HEK293 (cell line): ENCODE results near the gene CHGA.

Experiments used
- IKZF3 ChIP-seq: fragments of 450-650 bp; IDR thresholded peaks from 2 replicates; pipeline ENCODE4 v1.5.0; 2018; ENCODE audit warnings: missing biosample characterization, mild to moderate bottlenecking, missing genetic modification characterization, moderate library complexity
- MEIS1 ChIP-seq: sonication (generic); formaldehyde crosslinking; IDR thresholded peaks from 2 replicates; pipeline ENCODE4 v1.8.1; 2022; ENCODE audit warnings: missing genetic modification reagents, mild to moderate bottlenecking, borderline replicate concordance
- REPIN1 ChIP-seq: fragments of 450-650 bp; formaldehyde crosslinking; IDR thresholded peaks from 2 replicates; pipeline ENCODE4 v1.5.1; 2017; ENCODE audit warnings: missing biosample characterization, missing genetic modification characterization, low read depth
- ZBTB8A ChIP-seq: fragments of 450-650 bp; formaldehyde crosslinking; IDR thresholded peaks from 2 replicates; pipeline ENCODE4 v1.5.1; 2016; ENCODE audit warnings: missing biosample characterization, missing genetic modification characterization
- ZNF394 ChIP-seq: fragments of 450-650 bp; formaldehyde crosslinking; IDR thresholded peaks from 2 replicates; pipeline ENCODE4 v1.5.1; 2016; ENCODE audit warnings: missing biosample characterization, missing genetic modification characterization, mild to moderate bottlenecking, moderate library complexity, borderline replicate concordance
- ZNF623 ChIP-seq: fragments of 450-650 bp; formaldehyde crosslinking; IDR thresholded peaks from 2 replicates; pipeline ENCODE4 v1.5.1; 2016; ENCODE audit warnings: missing biosample characterization, missing genetic modification characterization
- ZNF639 ChIP-seq: fragments of 450-650 bp; formaldehyde crosslinking; IDR thresholded peaks from 2 replicates; pipeline ENCODE4 v1.5.1; 2016; ENCODE audit warnings: missing biosample characterization, missing genetic modification characterization
- ZNF701 ChIP-seq: fragments of 450-650 bp; formaldehyde crosslinking; IDR thresholded peaks from 2 replicates; pipeline ENCODE4 v1.5.1; 2016; ENCODE audit warnings: missing biosample characterization, missing genetic modification characterization
- ZSCAN16 ChIP-seq: fragments of 450-650 bp; formaldehyde crosslinking; IDR thresholded peaks from 2 replicates; pipeline ENCODE4 v1.5.1; 2016; ENCODE audit warnings: missing biosample characterization, missing genetic modification characterization
- TF ChIP-seq, protein P1 (sequence below): fragments of 450-650 bp; formaldehyde crosslinking; IDR thresholded peaks from 2 replicates; pipeline ENCODE4 v1.5.1; 2016; ENCODE audit warnings: missing biosample characterization, missing genetic modification characterization
- TF ChIP-seq, protein P2 (sequence below): fragments of 450-650 bp; formaldehyde crosslinking; IDR thresholded peaks from 2 replicates; pipeline ENCODE4 v1.5.1; 2016; ENCODE audit warnings: missing biosample characterization, missing genetic modification characterization
- TF ChIP-seq, protein P3 (sequence below): fragments of 450-650 bp; formaldehyde crosslinking; IDR thresholded peaks from 2 replicates; pipeline ENCODE4 v1.5.1; 2016; ENCODE audit warnings: missing biosample characterization, missing genetic modification characterization, low read depth

DNA sequence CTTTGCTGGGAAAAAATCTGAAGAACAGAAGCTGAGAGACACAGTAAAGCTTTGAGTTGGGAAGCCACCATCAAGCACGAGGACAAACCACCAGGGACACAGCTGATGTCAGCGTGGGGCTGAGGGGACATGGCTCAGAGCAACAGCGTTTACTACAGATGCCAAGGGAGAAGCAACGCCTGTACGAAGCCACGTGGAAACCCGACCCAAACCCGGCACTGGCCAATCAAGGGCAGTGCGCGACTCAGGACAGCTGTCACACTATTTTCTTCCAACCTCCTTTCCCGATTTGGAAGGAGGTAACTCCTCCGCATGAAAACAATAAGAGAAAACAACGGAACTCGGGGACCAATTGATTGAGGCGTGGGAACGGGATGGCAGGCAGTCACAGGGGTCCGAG, 20.2 kb upstream of the CHGA start:
- TF ChIP-seq ZBTB8A (tag by site-specific recombination) (no peak), REPIN1 (tag by site-specific recombination) (no peak), ZSCAN16 (tag by site-specific recombination) (no peak), ZNF394 (tag by site-specific recombination) (no peak), IKZF3 (tag by site-specific recombination) (no peak), ZNF639 (tag by site-specific recombination) (no peak), MEIS1 (CRISPR knock-in tag) (no peak), ZNF623 (tag by site-specific recombination) (no peak), ZNF701 (tag by site-specific recombination) (no peak)
- TF ChIP-seq, protein P1, sequence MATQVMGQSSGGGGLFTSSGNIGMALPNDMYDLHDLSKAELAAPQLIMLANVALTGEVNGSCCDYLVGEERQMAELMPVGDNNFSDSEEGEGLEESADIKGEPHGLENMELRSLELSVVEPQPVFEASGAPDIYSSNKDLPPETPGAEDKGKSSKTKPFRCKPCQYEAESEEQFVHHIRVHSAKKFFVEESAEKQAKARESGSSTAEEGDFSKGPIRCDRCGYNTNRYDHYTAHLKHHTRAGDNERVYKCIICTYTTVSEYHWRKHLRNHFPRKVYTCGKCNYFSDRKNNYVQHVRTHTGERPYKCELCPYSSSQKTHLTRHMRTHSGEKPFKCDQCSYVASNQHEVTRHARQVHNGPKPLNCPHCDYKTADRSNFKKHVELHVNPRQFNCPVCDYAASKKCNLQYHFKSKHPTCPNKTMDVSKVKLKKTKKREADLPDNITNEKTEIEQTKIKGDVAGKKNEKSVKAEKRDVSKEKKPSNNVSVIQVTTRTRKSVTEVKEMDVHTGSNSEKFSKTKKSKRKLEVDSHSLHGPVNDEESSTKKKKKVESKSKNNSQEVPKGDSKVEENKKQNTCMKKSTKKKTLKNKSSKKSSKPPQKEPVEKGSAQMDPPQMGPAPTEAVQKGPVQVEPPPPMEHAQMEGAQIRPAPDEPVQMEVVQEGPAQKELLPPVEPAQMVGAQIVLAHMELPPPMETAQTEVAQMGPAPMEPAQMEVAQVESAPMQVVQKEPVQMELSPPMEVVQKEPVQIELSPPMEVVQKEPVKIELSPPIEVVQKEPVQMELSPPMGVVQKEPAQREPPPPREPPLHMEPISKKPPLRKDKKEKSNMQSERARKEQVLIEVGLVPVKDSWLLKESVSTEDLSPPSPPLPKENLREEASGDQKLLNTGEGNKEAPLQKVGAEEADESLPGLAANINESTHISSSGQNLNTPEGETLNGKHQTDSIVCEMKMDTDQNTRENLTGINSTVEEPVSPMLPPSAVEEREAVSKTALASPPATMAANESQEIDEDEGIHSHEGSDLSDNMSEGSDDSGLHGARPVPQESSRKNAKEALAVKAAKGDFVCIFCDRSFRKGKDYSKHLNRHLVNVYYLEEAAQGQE (tag by site-specific recombination) = no peak
- TF ChIP-seq, protein P2, sequence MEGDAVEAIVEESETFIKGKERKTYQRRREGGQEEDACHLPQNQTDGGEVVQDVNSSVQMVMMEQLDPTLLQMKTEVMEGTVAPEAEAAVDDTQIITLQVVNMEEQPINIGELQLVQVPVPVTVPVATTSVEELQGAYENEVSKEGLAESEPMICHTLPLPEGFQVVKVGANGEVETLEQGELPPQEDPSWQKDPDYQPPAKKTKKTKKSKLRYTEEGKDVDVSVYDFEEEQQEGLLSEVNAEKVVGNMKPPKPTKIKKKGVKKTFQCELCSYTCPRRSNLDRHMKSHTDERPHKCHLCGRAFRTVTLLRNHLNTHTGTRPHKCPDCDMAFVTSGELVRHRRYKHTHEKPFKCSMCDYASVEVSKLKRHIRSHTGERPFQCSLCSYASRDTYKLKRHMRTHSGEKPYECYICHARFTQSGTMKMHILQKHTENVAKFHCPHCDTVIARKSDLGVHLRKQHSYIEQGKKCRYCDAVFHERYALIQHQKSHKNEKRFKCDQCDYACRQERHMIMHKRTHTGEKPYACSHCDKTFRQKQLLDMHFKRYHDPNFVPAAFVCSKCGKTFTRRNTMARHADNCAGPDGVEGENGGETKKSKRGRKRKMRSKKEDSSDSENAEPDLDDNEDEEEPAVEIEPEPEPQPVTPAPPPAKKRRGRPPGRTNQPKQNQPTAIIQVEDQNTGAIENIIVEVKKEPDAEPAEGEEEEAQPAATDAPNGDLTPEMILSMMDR = no peak
- TF ChIP-seq, protein P3, sequence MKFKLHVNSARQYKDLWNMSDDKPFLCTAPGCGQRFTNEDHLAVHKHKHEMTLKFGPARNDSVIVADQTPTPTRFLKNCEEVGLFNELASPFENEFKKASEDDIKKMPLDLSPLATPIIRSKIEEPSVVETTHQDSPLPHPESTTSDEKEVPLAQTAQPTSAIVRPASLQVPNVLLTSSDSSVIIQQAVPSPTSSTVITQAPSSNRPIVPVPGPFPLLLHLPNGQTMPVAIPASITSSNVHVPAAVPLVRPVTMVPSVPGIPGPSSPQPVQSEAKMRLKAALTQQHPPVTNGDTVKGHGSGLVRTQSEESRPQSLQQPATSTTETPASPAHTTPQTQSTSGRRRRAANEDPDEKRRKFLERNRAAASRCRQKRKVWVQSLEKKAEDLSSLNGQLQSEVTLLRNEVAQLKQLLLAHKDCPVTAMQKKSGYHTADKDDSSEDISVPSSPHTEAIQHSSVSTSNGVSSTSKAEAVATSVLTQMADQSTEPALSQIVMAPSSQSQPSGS = no peak
